OCI-LY1 (cell line): Measurements from ENCODE around the gene TDRKH.

ENCODE experiments used
- H2AFZ ChIP-seq: fragments of 200-600 bp; sonication (generic), shearing (Covaris generic); 2 replicates; pipeline ENCODE4 v1.6.0; 2014; ENCODE audit warnings: antibody characterized with exemption, mild to moderate bottlenecking, low read length
- H3F3A ChIP-seq: fragments of 200-600 bp; sonication (generic), shearing (Covaris generic); 2 replicates; pipeline ENCODE4 v1.6.0; 2014; ENCODE audit warnings: mild to moderate bottlenecking, antibody characterized with exemption, low read length, moderate library complexity; ENCODE audit not compliant: insufficient read depth
- H3K27ac ChIP-seq: fragments of 200-600 bp; sonication (generic); 2 replicates; pipeline ENCODE4 v1.5.1; 2014; ENCODE audit warnings: low read length, mixed run types, mild to moderate bottlenecking, low read depth; ENCODE audit not compliant: poor library complexity, severe bottlenecking
- H3K27me3 ChIP-seq: fragments of 200-600 bp; sonication (generic); 2 replicates; pipeline ENCODE4 v1.6.0; 2014; ENCODE audit warnings: antibody characterized with exemption, mild to moderate bottlenecking, low read length, moderate library complexity; ENCODE audit not compliant: insufficient read depth
- H3K36me3 ChIP-seq: fragments of 200-600 bp; sonication (generic); 2 replicates; pipeline ENCODE4 v1.6.1; 2014; ENCODE audit warnings: mild to moderate bottlenecking, antibody characterized with exemption, low read length, moderate library complexity, mixed read lengths; ENCODE audit not compliant: insufficient read depth
- H3K4me1 ChIP-seq: fragments of 200-600 bp; sonication (generic); 2 replicates; pipeline ENCODE4 v1.5.1; 2014; ENCODE audit warnings: mild to moderate bottlenecking, low read length, moderate library complexity; ENCODE audit not compliant: insufficient read depth, severe bottlenecking
- H3K4me2 ChIP-seq: fragments of 200-600 bp; sonication (generic), shearing (Covaris generic); 2 replicates; pipeline ENCODE4 v1.6.1; 2014; ENCODE audit warnings: low read length
- H3K4me3 ChIP-seq: fragments of 200-600 bp; sonication (generic); 2 replicates; pipeline ENCODE4 v1.5.1; 2014; ENCODE audit warnings: low read length, low read depth, mild to moderate bottlenecking, mixed read lengths; ENCODE audit not compliant: poor library complexity, severe bottlenecking
- H3K79me2 ChIP-seq: fragments of 200-600 bp; shearing (Covaris generic); 2 replicates; pipeline ENCODE4 v1.6.1; 2016; ENCODE audit warnings: mixed run types, low read length, mixed read lengths; ENCODE audit not compliant: insufficient read depth
- H3K9ac ChIP-seq: fragments of 200-600 bp; sonication (generic), shearing (Covaris generic); 2 replicates; pipeline ENCODE4 v1.6.1; 2014; ENCODE audit warnings: mild to moderate bottlenecking, low read length, mixed read lengths
- H3K9me2 ChIP-seq: fragments of 200-600 bp; sonication (generic), shearing (Covaris generic); 2 replicates; pipeline ENCODE4 v1.6.1; 2014; ENCODE audit warnings: low read depth, mild to moderate bottlenecking, low read length, mixed read lengths
- H3K9me3 ChIP-seq: fragments of 200-600 bp; shearing (Covaris generic); 2 replicates; pipeline ENCODE4 v1.6.1; 2014; ENCODE audit warnings: low read length, mixed read lengths
- H4K20me1 ChIP-seq: fragments of 200-600 bp; sonication (generic), shearing (Covaris generic); 2 replicates; pipeline ENCODE4 v1.6.0; 2016; ENCODE audit warnings: mild to moderate bottlenecking, low read length; ENCODE audit not compliant: insufficient read depth
- EZH2 ChIP-seq: fragments of 200-600 bp; sonication (generic), shearing (Covaris generic); IDR thresholded peaks from 2 replicates; pipeline ENCODE4 v1.8.0; 2017; ENCODE audit warnings: borderline replicate concordance, mixed run types, mild to moderate bottlenecking, antibody characterized with exemption, low read length, moderate library complexity, mixed read lengths
- TF ChIP-seq, protein P1 (sequence below): fragments of 200-600 bp; sonication (generic), shearing (Covaris generic); IDR thresholded peaks from 2 replicates; pipeline ENCODE4 v1.5.1; 2017; ENCODE audit warnings: mild to moderate bottlenecking, antibody characterized with exemption, low read length, moderate library complexity, mixed read lengths

Gene TDRKH

DNA sequence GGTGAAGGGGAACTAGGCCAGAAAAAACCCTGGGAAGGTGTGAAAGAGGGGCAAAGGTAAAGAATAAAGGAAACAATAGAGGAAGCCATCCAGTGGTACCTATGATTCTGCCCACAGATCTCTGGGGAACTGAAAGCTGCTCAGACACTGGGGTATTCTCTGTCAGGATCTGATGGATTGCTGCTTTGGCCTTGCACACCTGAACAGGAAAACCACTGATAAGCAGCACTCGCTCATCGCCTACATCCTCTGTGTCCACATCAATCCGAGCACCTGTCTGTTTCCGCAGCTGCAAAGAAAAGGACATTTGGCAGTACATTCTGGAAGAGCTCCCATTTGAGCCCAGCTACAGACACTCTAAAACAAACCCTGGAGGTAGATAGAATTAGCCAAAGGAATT is 10.4 kb downstream of the TDRKH start:
- no peaks in the 10 kb centered on the region for H3K9me2 ChIP-seq
- H3K9ac ChIP-seq, result no peak overlapping the region
- H3K4me2 ChIP-seq, result no peak overlapping the region
- no peaks in the 10 kb centered on the region for H3K79me2 ChIP-seq
- H4K20me1 ChIP-seq, result no peaks in the 10 kb centered on the region
- H3K36me3 ChIP-seq, result no peaks in the 10 kb centered on the region; the same call in 1 of the 2 replicates
- no peaks in the 10 kb centered on the region for H3K27me3 ChIP-seq
- H2AFZ ChIP-seq, result no peak overlapping the region
- H3K4me1 ChIP-seq, result no peaks in the 10 kb centered on the region
- no peak overlapping the region for H3K4me3 ChIP-seq
- no peaks in the 10 kb centered on the region for H3F3A ChIP-seq
- TF ChIP-seq EZH2, result no peak
- TF ChIP-seq, protein P1, sequence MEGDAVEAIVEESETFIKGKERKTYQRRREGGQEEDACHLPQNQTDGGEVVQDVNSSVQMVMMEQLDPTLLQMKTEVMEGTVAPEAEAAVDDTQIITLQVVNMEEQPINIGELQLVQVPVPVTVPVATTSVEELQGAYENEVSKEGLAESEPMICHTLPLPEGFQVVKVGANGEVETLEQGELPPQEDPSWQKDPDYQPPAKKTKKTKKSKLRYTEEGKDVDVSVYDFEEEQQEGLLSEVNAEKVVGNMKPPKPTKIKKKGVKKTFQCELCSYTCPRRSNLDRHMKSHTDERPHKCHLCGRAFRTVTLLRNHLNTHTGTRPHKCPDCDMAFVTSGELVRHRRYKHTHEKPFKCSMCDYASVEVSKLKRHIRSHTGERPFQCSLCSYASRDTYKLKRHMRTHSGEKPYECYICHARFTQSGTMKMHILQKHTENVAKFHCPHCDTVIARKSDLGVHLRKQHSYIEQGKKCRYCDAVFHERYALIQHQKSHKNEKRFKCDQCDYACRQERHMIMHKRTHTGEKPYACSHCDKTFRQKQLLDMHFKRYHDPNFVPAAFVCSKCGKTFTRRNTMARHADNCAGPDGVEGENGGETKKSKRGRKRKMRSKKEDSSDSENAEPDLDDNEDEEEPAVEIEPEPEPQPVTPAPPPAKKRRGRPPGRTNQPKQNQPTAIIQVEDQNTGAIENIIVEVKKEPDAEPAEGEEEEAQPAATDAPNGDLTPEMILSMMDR, result no peak
- H3K9me3 ChIP-seq, result no peaks in the 10 kb centered on the region
- no peak overlapping the region for H3K27ac ChIP-seq

DNA sequence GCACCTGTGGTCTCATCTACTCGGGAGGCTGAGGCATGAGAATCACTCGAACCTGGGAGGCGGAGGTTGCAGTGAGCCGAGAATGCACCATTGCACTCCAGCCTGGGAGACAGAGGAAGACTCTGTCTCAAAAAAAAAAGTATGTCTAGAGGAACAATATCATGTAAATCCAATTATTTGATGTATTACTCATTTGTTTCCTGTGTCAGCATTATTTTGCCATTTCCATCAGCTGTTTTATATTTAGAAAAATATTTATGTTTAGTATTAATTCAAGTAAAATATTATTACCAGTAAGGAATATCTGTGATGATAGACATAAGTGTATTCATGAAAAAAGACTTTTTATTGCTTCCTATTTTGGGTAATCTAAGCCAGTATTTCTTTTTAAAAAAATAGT is 13.0 kb downstream of the TDRKH start:
- no peak overlapping the region for H3K4me3 ChIP-seq
- H3K4me1 ChIP-seq, result no peaks in the 10 kb centered on the region
- no peaks in the 10 kb centered on the region for H3K9me2 ChIP-seq
- no peak overlapping the region for H2AFZ ChIP-seq
- no peak overlapping the region for H3K4me2 ChIP-seq
- TF ChIP-seq, protein P1, result no peak
- no peak for TF ChIP-seq EZH2
- no peaks in the 10 kb centered on the region for H4K20me1 ChIP-seq
- no peak overlapping the region for H3K27ac ChIP-seq
- no peaks in the 10 kb centered on the region for H3K79me2 ChIP-seq
- H3K9me3 ChIP-seq, result no peaks in the 10 kb centered on the region
- no peaks in the 10 kb centered on the region for H3K27me3 ChIP-seq
- no peaks in the 10 kb centered on the region for H3F3A ChIP-seq
- no peak overlapping the region for H3K9ac ChIP-seq
- no peaks in the 10 kb centered on the region; the same call in 1 of the 2 replicates for H3K36me3 ChIP-seq

DNA sequence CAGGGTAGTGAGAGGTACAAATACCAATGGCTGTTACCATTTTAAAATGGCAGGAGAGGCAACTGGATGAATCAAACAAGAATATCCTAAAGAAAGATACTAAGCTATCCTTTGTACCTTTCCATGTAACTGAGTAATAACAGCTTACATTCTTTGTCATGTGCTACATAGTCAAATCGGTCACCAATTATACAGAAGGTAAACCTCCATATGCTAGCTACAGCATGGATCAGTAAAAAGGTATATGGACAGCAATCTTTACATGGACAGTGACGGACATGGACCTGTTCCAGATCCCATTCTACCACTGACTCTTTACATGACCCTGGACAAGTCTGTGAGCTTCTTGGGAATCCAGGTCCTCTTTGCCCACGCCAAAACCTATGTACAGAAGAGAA is 13.6 kb downstream of the TDRKH start:
- no peak overlapping the region for H3K27ac ChIP-seq
- H3K9me3 ChIP-seq, result no peaks in the 10 kb centered on the region
- no peaks in the 10 kb centered on the region for H3K4me1 ChIP-seq
- no peak overlapping the region for H3K4me2 ChIP-seq
- H3K9me2 ChIP-seq, result no peaks in the 10 kb centered on the region
- H2AFZ ChIP-seq, result no peak overlapping the region
- no peaks in the 10 kb centered on the region for H4K20me1 ChIP-seq
- no peak overlapping the region for H3K4me3 ChIP-seq
- no peak for TF ChIP-seq EZH2
- TF ChIP-seq, protein P1, result no peak
- no peaks in the 10 kb centered on the region for H3K79me2 ChIP-seq
- no peaks in the 10 kb centered on the region; the same call in 1 of the 2 replicates for H3K36me3 ChIP-seq
- no peak overlapping the region for H3K9ac ChIP-seq
- H3F3A ChIP-seq, result no peaks in the 10 kb centered on the region
- H3K27me3 ChIP-seq, result no peaks in the 10 kb centered on the region
